ENCODE measurements around the gene KLHDC3. TPM values are rescaled to one million over a fixed set of nuclear protein-coding genes. Genes with fewer than 3 reads are reported as not detected.

KLHDC3 gene
- total RNA-seq, 1 donor, result 30.2 TPM

GRCh38 chr6:43053545-43054205, 39.6 kb downstream of the KLHDC3 start, which contains the start of gene CUL7:
Gene CUL7, minus strand, starts transcription at chr6:43053851. Its CDS starts 1,063 bp downstream, at chr6:43052788.
- H3K9me3 ChIP-seq (ENCODE audit: low read depth, low read length), result no peaks in the 10 kb centered on the region
- H3K27me3 ChIP-seq (ENCODE audit: insufficient read depth, low read length), result no peaks in the 10 kb centered on the region
- peak within 1 kb of the TSS; percentile 63 for H3K4me3 ChIP-seq (ENCODE audit: low read length)
- H3K4me1 ChIP-seq (ENCODE audit: insufficient read depth, low read length), result peaks cover 19% of the 10 kb centered on the region

- H3K9me3 ChIP-seq (ENCODE audit: low read depth, low read length), result no peaks in the 10 kb centered on the region
- peaks cover 22% of the 10 kb centered on the region for H3K4me1 ChIP-seq (ENCODE audit: insufficient read depth, low read length)
- H3K4me3 ChIP-seq (ENCODE audit: low read length), result peak overlapping the region; percentile 63
- no peaks in the 10 kb centered on the region for H3K27me3 ChIP-seq (ENCODE audit: insufficient read depth, low read length)
These were observed 40.3 kb downstream of the KLHDC3 start for GRCh38 chr6:43054206-43054943.

- Histone ChIP-seq H3K27me3 (ENCODE audit: insufficient read depth, low read length) (no peaks in the 10 kb centered on the region), H3K9me3 (ENCODE audit: low read depth, low read length) (no peaks in the 10 kb centered on the region), H3K4me3 (ENCODE audit: low read length) (no peak overlapping the region), H3K4me1 (ENCODE audit: insufficient read depth, low read length) (peaks cover 31% of the 10 kb centered on the region)
These were observed 41.9 kb downstream of the KLHDC3 start for GRCh38 chr6:43055966-43056365.

- Histone ChIP-seq H3K27me3 (ENCODE audit: insufficient read depth, low read length) (no peaks in the 10 kb centered on the region), H3K4me3 (ENCODE audit: low read length) (peak overlapping the region; percentile 73), H3K4me1 (ENCODE audit: insufficient read depth, low read length) (peaks cover 20% of the 10 kb centered on the region), H3K9me3 (ENCODE audit: low read depth, low read length) (no peaks in the 10 kb centered on the region)
These were observed 44.5 kb downstream of the KLHDC3 start for GRCh38 chr6:43058531-43058930.

GRCh38 chr6:43059168-43060033, 45.4 kb downstream of the KLHDC3 start, which contains the start of the genes KLC4 and MRPL2:
Gene KLC4, plus strand, starts transcription at chr6:43059631. Its CDS starts 1,705 bp downstream, at chr6:43061336.
Gene MRPL2, minus strand, starts transcription at chr6:43059434. Its CDS starts 53 bp downstream, at chr6:43059381.
- Histone ChIP-seq H3K4me3 (ENCODE audit: low read length) (peak within 1 kb of the TSS; percentile 73), H3K4me1 (ENCODE audit: insufficient read depth, low read length) (peaks cover 20% of the 10 kb centered on the region), H3K27me3 (ENCODE audit: insufficient read depth, low read length) (no peaks in the 10 kb centered on the region), H3K9me3 (ENCODE audit: low read depth, low read length) (no peaks in the 10 kb centered on the region)

DNA sequence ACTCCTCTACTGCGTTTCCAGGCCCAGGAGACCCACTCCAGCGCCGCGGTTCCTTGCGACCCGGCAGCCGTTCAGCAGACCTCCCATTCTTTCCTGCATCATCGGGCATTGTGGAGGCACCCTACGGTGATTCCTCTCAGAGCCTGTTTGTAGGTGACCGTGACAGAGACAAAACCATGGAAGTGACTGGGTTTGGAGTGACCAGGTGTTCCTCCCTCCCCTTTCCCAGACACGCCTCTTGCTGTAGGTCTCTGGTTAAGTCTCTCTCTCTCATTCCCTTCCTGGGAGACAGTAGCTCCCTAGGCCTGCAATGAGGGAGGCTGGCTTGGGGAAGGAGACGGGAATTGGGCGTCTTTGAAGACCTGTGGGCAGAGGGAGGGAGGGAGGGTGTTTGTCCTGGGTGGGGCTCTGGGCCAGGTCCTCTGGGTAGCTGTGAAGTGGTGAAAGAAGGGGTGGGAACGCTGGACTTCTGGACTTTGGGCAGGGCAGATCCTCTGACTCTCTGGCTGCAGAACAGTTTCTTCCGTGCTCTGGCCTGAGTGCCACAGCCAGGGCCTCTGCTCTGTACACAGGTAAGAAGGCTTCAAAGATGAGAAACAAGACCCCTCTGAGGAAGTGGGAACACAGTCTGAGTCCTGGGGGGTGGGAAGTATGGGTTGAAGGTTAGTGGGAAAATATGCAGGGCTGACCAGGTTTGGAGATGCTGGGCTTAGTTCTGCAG, 46.1 kb downstream of the KLHDC3 start:
- peaks cover 20% of the 10 kb centered on the region for H3K4me1 ChIP-seq (ENCODE audit: insufficient read depth, low read length)
- H3K4me3 ChIP-seq (ENCODE audit: low read length), result peak overlapping the region; percentile 73
- no peaks in the 10 kb centered on the region for H3K9me3 ChIP-seq (ENCODE audit: low read depth, low read length)
- H3K27me3 ChIP-seq (ENCODE audit: insufficient read depth, low read length), result no peaks in the 10 kb centered on the region

GRCh38 chr6:43060755-43061633, 46.9 kb downstream of the KLHDC3 start:
- peaks cover 20% of the 10 kb centered on the region for H3K4me1 ChIP-seq (ENCODE audit: insufficient read depth, low read length)
- no peaks in the 10 kb centered on the region for H3K27me3 ChIP-seq (ENCODE audit: insufficient read depth, low read length)
- no peak overlapping the region for H3K4me3 ChIP-seq (ENCODE audit: low read length)
- H3K9me3 ChIP-seq (ENCODE audit: low read depth, low read length), result no peaks in the 10 kb centered on the region

DNA sequence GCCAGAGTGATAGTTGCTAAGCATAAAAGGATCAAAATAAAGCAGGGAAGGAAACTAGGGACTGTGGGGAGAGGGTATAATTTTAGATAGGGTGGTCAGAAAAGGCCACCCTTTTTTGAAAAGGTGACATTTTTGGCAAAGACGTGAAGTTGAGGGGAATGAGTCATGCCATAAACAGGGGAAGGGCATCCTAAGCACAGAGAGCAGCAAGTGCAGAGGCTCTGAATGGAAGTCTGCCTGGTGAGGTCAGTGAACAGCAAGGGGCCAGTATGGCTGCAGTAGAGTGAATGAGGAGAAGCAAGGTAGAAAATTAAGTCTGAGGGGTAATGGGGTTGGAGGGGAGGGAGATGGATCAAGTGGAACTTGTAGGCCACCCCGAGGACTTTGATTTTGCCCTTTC, 47.8 kb downstream of the KLHDC3 start:
- no peaks in the 10 kb centered on the region for H3K27me3 ChIP-seq (ENCODE audit: insufficient read depth, low read length)
- no peaks in the 10 kb centered on the region for H3K9me3 ChIP-seq (ENCODE audit: low read depth, low read length)
- H3K4me3 ChIP-seq (ENCODE audit: low read length), result no peak overlapping the region
- H3K4me1 ChIP-seq (ENCODE audit: insufficient read depth, low read length), result peaks cover 20% of the 10 kb centered on the region

GRCh38 chr6:43062818-43063217, 48.8 kb downstream of the KLHDC3 start:
- peaks cover 20% of the 10 kb centered on the region for H3K4me1 ChIP-seq (ENCODE audit: insufficient read depth, low read length)
- no peaks in the 10 kb centered on the region for H3K9me3 ChIP-seq (ENCODE audit: low read depth, low read length)
- no peaks in the 10 kb centered on the region for H3K27me3 ChIP-seq (ENCODE audit: insufficient read depth, low read length)
- H3K4me3 ChIP-seq (ENCODE audit: low read length), result no peak overlapping the region

GRCh38 chr6:43070028-43070632, 56.1 kb downstream of the KLHDC3 start:
- Histone ChIP-seq H3K4me1 (ENCODE audit: insufficient read depth, low read length) (no peaks in the 10 kb centered on the region), H3K4me3 (ENCODE audit: low read length) (no peak overlapping the region), H3K9me3 (ENCODE audit: low read depth, low read length) (no peaks in the 10 kb centered on the region), H3K27me3 (ENCODE audit: insufficient read depth, low read length) (no peaks in the 10 kb centered on the region)

Other genes starting within 250 kb of the KLHDC3 start
- 13.0 TPM for gene BICRAL, start 232.2 kb upstream of the KLHDC3 start, total RNA-seq
- 64.2 TPM for gene RPL7L1, start 134.6 kb upstream of the KLHDC3 start, total RNA-seq
- gene PTCRA, start 98.2 kb upstream of the KLHDC3 start, total RNA-seq, result 6.9 TPM
- gene CNPY3, start 84.8 kb upstream of the KLHDC3 start, total RNA-seq, result 77.1 TPM
- 0.63 TPM for gene GNMT, start 53.5 kb upstream of the KLHDC3 start, total RNA-seq
- gene PEX6, start 35.1 kb upstream of the KLHDC3 start, total RNA-seq, result 10.0 TPM
- 15.2 TPM for gene PPP2R5D, start 29.7 kb upstream of the KLHDC3 start, total RNA-seq
- gene MEA1, start 303 bp upstream of the KLHDC3 start, total RNA-seq, result 17.7 TPM
- 31.1 TPM for gene RRP36, start 7.4 kb downstream of the KLHDC3 start, total RNA-seq
- 2.7 TPM for gene CUL7, start 39.6 kb downstream of the KLHDC3 start, total RNA-seq
- 5.7 TPM for gene MRPL2, start 45.2 kb downstream of the KLHDC3 start, total RNA-seq
- gene KLC4, start 45.4 kb downstream of the KLHDC3 start, total RNA-seq, result 9.6 TPM
- 1.8 TPM for gene PTK7, start 62.1 kb downstream of the KLHDC3 start, total RNA-seq
- gene SRF, start 157.0 kb downstream of the KLHDC3 start, total RNA-seq, result 17.0 TPM
- 24.2 TPM for gene CUL9, start 167.9 kb downstream of the KLHDC3 start, total RNA-seq
- 14.7 TPM for gene DNPH1, start 215.2 kb downstream of the KLHDC3 start, total RNA-seq
- gene TTBK1, start 229.2 kb downstream of the KLHDC3 start, total RNA-seq, result under 0.01 TPM